ENCODE results near the gene EPHB2. TPM values are rescaled to one million over a fixed set of nuclear protein-coding genes. Genes with fewer than 3 reads are reported as not detected.

EPHB2 gene
- total RNA-seq, 1 donor from 2014 or later = 5.0 TPM

DNA sequence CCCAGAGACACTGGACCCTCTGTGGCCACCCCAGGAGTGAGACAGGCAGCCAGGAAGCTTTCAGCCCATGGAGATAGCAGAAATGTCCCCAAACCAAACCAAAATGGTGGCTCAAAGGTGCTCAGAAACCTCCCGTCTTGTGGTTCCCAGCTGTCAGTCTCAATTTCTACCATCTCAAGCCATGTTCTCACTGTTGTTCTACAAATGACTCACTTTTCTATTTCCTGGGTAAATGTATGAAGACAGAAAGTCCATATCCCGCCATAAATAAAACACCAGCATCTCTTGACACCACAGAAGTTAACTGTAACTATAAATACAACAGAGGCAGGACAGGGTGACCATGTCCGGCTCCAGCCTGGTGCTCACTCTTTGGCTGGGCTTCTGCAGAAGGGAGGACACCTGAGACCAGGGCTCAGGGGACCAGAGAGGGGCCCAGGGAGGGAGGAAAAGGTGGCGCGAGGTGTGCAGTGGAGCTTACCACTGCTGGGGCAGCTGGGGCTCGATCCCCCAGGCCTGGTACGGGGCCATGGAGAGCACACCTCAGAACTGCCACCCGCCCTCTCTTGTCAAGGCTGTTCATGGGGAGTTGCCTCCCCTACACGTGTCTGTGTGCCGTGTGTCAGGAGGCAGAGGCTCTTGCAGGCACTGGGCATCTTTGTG is 43.6 kb downstream of the EPHB2 start:
- Histone ChIP-seq H3K27me3 (ENCODE audit: low read depth) (peaks cover 8% of the 10 kb centered on the region), H3K27ac (no peak overlapping the region), H3K4me3 (no peak overlapping the region), H3K36me3 (no peaks in the 10 kb centered on the region), H3K4me1 (peaks cover 21% of the 10 kb centered on the region), H3K9me3 (no peaks in the 10 kb centered on the region)
- TF ChIP-seq, protein P1, sequence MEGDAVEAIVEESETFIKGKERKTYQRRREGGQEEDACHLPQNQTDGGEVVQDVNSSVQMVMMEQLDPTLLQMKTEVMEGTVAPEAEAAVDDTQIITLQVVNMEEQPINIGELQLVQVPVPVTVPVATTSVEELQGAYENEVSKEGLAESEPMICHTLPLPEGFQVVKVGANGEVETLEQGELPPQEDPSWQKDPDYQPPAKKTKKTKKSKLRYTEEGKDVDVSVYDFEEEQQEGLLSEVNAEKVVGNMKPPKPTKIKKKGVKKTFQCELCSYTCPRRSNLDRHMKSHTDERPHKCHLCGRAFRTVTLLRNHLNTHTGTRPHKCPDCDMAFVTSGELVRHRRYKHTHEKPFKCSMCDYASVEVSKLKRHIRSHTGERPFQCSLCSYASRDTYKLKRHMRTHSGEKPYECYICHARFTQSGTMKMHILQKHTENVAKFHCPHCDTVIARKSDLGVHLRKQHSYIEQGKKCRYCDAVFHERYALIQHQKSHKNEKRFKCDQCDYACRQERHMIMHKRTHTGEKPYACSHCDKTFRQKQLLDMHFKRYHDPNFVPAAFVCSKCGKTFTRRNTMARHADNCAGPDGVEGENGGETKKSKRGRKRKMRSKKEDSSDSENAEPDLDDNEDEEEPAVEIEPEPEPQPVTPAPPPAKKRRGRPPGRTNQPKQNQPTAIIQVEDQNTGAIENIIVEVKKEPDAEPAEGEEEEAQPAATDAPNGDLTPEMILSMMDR (IDR thresholded peaks at IDR 0.05) = no peak
- no peak for DNase-seq
- intact Hi-C loops (cut with DNase I) = no loop called here
- no peak for ATAC-seq

DNA sequence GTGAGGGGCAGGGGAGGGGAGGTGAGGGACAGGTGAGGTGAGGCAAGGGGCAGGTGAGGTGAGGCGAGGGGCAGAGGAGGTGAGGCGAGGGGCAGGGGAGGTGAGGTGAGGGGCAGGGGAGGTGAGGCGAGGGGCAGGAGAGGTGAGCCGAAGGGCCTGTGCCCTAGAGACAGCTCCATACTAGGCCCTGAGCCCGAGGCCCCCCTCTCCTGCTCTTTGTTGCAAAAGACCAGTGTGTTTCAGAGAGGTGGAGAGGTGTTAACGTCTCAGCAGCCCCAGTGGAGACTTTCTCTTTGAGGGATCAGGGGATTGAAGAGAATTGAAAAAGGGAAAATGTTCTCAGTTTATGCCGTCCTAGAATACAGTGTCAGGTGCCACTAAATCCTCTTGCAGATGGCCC is 44.2 kb downstream of the EPHB2 start:
- Histone ChIP-seq H3K36me3 (no peaks in the 10 kb centered on the region), H3K27ac (no peak overlapping the region), H3K27me3 (ENCODE audit: low read depth) (peaks cover 8% of the 10 kb centered on the region), H3K4me1 (peaks cover 19% of the 10 kb centered on the region), H3K4me3 (no peak overlapping the region), H3K9me3 (no peaks in the 10 kb centered on the region)
- TF ChIP-seq, protein P1 (IDR thresholded peaks at IDR 0.05) = no peak
- DNase-seq = no peak
- no peak for ATAC-seq
- intact Hi-C loops (cut with DNase I) = no loop called here

DNA sequence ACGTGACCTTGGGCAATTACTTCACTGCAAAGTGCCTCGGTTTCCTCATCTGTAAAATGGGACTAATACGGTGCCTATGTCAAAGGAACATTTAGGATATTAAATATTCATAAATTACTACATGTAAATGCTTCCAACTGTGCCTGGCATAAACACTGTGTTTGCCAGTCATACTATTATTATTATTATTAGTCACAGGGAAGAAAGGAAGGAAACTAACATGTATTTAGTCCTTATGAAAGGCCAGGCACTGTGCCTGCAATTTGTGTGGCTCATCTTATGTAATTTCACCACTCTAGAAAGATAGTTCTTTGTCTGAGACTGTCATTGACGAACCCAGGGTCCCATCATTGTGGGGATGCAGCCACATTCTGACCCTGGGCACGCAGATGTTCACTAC is 45.0 kb downstream of the EPHB2 start:
- ATAC-seq (no peak), DNase-seq (no peak)
- Histone ChIP-seq H3K4me3 (no peak overlapping the region), H3K9me3 (no peaks in the 10 kb centered on the region), H3K27ac (no peak overlapping the region), H3K4me1 (peaks cover 10% of the 10 kb centered on the region), H3K27me3 (ENCODE audit: low read depth) (peaks cover 8% of the 10 kb centered on the region), H3K36me3 (no peaks in the 10 kb centered on the region)
- intact Hi-C loops (cut with DNase I) = no loop called here
- TF ChIP-seq, protein P1 (IDR thresholded peaks at IDR 0.05) = no peak

DNA sequence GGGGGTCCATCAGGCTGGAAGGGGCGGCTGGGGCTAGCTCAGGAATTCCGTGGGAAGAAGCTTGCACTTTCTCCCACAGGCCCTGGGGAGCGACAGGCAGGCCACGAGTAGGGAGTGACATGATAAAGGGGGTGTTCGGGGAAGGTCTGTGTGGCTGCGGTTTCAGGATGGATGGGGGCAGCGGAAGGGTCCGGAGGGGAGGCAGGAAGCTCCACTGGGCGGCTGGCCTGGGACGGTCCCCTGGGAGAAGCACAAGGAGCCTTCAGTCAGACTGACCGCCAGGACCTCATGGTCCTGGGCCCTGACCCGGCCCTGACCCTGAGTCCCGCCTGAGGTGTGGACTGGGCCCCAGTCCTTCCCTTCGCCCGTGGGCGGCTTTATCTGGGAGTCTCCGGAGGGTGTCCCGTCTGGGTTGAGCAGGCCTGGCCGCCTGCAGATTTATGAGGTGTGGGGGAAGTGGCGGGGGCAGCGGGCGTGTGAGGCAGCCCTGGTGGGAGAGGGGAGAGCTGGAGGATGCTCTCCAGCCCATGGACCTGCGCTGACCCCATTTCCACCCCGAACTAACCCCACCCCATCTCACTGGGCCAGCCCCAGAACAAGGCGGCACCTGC is 45.6 kb downstream of the EPHB2 start:
- H3K4me1 ChIP-seq = peaks cover 4% of the 10 kb centered on the region
- no peak overlapping the region for H3K27ac ChIP-seq
- TF ChIP-seq, protein P1 (IDR thresholded peaks at IDR 0.05) = no peak
- H3K4me3 ChIP-seq = no peak overlapping the region
- H3K27me3 ChIP-seq (ENCODE audit: low read depth) = peaks cover 8% of the 10 kb centered on the region
- no peaks in the 10 kb centered on the region for H3K9me3 ChIP-seq
- no peak for DNase-seq
- intact Hi-C loops (cut with DNase I) = no loop called here
- ATAC-seq = peak in 1 of 2 donors; percentile 11
- no peaks in the 10 kb centered on the region for H3K36me3 ChIP-seq

DNA sequence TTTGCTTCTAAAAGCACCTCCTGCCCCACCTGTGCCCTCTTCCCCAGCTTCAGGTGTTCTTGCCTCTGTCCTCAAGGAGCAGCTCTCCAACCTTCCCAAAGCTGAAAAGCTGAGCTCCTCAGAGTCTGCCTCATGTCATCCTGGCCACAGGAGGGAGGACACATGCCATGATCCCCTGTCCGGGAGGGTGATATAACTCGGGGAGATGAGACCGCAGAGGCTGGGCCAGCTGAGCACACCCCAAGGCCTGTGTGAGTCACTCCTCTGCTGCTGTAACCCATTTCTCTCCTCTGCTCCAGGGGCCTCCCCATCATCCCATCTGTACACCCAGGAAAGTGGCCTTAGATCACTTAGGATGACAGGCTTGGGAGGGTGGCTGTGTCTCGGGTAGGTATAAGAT is 49.8 kb downstream of the EPHB2 start:
- no peaks in the 10 kb centered on the region for H3K9me3 ChIP-seq
- H3K36me3 ChIP-seq = no peaks in the 10 kb centered on the region
- TF ChIP-seq, protein P1 (IDR thresholded peaks at IDR 0.05) = no peak
- H3K27ac ChIP-seq = no peak overlapping the region
- DNase-seq = no peak
- H3K4me3 ChIP-seq = no peak overlapping the region
- intact Hi-C loops (cut with DNase I) = no loop called here
- H3K27me3 ChIP-seq (ENCODE audit: low read depth) = no peaks in the 10 kb centered on the region
- no peak for ATAC-seq
- H3K4me1 ChIP-seq = no peaks in the 10 kb centered on the region
